ENCODE measurements around the gene CIDEA. TPM values are rescaled to one million over a fixed set of nuclear protein-coding genes. Genes with fewer than 3 reads are reported as not detected.
A peak's percentile ranks its signal among the peaks of the same experiment; 100 is the strongest.

Gene CIDEA
- total and polyA plus RNA-seq, 9 of the 15 experiments (the other 6 are each of a cell fraction or from before 2014, with no cell fraction given) = not detected

DNA sequence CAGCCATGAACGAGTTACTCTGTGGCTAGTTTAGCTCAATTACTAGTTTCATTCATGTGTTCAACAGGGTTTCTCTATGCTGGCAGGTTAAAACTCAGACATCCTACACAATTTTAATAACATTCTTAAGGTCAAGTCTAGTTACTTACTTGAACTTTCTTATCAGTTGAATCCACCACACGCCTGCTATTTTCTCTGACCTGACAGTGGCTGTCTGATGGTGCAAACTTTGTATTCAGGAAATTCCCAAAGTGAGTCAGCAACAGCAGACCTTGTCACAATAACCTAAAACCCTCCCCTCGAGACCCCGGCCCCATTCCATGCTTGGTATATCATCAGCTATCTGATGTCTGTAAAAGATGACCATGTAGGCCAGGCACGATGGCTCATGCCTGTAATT, 20.8 kb upstream of the CIDEA start (continued):
- TF ChIP-seq, protein P1, sequence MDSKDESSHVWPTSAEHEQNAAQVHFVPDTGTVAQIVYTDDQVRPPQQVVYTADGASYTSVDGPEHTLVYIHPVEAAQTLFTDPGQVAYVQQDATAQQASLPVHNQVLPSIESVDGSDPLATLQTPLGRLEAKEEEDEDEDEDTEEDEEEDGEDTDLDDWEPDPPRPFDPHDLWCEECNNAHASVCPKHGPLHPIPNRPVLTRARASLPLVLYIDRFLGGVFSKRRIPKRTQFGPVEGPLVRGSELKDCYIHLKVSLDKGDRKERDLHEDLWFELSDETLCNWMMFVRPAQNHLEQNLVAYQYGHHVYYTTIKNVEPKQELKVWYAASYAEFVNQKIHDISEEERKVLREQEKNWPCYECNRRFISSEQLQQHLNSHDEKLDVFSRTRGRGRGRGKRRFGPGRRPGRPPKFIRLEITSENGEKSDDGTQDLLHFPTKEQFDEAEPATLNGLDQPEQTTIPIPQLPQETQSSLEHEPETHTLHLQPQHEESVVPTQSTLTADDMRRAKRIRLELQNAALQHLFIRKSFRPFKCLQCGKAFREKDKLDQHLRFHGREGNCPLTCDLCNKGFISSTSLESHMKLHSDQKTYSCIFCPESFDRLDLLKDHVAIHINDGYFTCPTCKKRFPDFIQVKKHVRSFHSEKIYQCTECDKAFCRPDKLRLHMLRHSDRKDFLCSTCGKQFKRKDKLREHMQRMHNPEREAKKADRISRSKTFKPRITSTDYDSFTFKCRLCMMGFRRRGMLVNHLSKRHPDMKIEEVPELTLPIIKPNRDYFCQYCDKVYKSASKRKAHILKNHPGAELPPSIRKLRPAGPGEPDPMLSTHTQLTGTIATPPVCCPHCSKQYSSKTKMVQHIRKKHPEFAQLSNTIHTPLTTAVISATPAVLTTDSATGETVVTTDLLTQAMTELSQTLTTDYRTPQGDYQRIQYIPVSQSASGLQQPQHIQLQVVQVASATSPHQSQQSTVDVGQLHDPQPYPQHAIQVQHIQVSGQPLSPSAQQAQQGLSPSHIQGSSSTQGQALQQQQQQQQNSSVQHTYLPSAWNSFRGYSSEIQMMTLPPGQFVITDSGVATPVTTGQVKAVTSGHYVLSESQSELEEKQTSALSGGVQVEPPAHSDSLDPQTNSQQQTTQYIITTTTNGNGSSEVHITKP (IDR thresholded peaks at IDR 0.05; ENCODE audit: partially characterized antibody) = peak; percentile 73
- TF ChIP-seq NCOA6 (IDR thresholded peaks at IDR 0.05) (no peak), ZKSCAN1 (IDR thresholded peaks at IDR 0.05; ENCODE audit: low read depth, low read length) (no peak), FOXA1 (IDR thresholded peaks at IDR 0.05; ENCODE audit: borderline replicate concordance) (no peak), ZSCAN32 (CRISPR knock-in tag; IDR thresholded peaks at IDR 0.05) (no peak), MEF2D (tag; conservative IDR thresholded peaks at IDR 0.05; ENCODE audit: low read depth) (no peak), KAT7 (CRISPR knock-in tag; IDR thresholded peaks at IDR 0.05; ENCODE audit: borderline replicate concordance) (no peak), SMAD3 (CRISPR knock-in tag; conservative IDR thresholded peaks at IDR 0.05) (no peak), EHMT2 (IDR thresholded peaks at IDR 0.05) (no peak), CBX1 (IDR thresholded peaks at IDR 0.05; ENCODE audit: low read depth) (no peak), SMARCA4 (IDR thresholded peaks at IDR 0.05) (peak; percentile 57), RBBP5 (IDR thresholded peaks at IDR 0.05; ENCODE audit: borderline replicate concordance, insufficient read depth, low read length, poor library complexity, severe bottlenecking) (no peak), ZNF408 (CRISPR knock-in tag; IDR thresholded peaks at IDR 0.05; ENCODE audit: low read depth) (no peak), PHF21A (IDR thresholded peaks at IDR 0.05; ENCODE audit: borderline replicate concordance, low read depth) (no peak), CXXC5 (CRISPR knock-in tag; IDR thresholded peaks at IDR 0.05) (no peak), ZNF695 (CRISPR knock-in tag; IDR thresholded peaks at IDR 0.05) (no peak), TEAD2 (tag; IDR thresholded peaks at IDR 0.05) (0 out of 2 replicates have a peak, but pooled peaks have one; percentile 46)
- TF ChIP-seq, protein P2, sequence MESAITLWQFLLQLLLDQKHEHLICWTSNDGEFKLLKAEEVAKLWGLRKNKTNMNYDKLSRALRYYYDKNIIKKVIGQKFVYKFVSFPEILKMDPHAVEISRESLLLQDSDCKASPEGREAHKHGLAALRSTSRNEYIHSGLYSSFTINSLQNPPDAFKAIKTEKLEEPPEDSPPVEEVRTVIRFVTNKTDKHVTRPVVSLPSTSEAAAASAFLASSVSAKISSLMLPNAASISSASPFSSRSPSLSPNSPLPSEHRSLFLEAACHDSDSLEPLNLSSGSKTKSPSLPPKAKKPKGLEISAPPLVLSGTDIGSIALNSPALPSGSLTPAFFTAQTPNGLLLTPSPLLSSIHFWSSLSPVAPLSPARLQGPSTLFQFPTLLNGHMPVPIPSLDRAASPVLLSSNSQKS (CRISPR knock-in tag; IDR thresholded peaks at IDR 0.05) = no peak
- TF ChIP-seq, protein P3, sequence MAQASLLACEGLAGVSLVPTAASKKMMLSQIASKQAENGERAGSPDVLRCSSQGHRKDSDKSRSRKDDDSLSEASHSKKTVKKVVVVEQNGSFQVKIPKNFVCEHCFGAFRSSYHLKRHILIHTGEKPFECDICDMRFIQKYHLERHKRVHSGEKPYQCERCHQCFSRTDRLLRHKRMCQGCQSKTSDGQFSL (CRISPR knock-in tag; IDR thresholded peaks at IDR 0.05) = no peak
- TF ChIP-seq, protein P3 (tag; IDR thresholded peaks at IDR 0.05) = no peak
- TF ChIP-seq, protein P4, sequence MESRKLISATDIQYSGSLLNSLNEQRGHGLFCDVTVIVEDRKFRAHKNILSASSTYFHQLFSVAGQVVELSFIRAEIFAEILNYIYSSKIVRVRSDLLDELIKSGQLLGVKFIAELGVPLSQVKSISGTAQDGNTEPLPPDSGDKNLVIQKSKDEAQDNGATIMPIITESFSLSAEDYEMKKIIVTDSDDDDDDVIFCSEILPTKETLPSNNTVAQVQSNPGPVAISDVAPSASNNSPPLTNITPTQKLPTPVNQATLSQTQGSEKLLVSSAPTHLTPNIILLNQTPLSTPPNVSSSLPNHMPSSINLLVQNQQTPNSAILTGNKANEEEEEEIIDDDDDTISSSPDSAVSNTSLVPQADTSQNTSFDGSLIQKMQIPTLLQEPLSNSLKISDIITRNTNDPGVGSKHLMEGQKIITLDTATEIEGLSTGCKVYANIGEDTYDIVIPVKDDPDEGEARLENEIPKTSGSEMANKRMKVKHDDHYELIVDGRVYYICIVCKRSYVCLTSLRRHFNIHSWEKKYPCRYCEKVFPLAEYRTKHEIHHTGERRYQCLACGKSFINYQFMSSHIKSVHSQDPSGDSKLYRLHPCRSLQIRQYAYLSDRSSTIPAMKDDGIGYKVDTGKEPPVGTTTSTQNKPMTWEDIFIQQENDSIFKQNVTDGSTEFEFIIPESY (CRISPR knock-in tag; IDR thresholded peaks at IDR 0.05) = no peak
- TF ChIP-seq, protein P5, sequence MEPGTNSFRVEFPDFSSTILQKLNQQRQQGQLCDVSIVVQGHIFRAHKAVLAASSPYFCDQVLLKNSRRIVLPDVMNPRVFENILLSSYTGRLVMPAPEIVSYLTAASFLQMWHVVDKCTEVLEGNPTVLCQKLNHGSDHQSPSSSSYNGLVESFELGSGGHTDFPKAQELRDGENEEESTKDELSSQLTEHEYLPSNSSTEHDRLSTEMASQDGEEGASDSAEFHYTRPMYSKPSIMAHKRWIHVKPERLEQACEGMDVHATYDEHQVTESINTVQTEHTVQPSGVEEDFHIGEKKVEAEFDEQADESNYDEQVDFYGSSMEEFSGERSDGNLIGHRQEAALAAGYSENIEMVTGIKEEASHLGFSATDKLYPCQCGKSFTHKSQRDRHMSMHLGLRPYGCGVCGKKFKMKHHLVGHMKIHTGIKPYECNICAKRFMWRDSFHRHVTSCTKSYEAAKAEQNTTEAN (CRISPR knock-in tag; IDR thresholded peaks at IDR 0.05) = no peak

Measured in K562 (cell line).